GM23248 (cell line): Measurements from ENCODE around the gene TJP2. TPM values are rescaled to one million over a fixed set of nuclear protein-coding genes. Genes with fewer than 3 reads are reported as not detected.

ENCODE experiments used
- DNase-seq: peaks from one replicate; pipeline ENCODE4 v3.0.0-alpha.2; 2015
- H2AFZ ChIP-seq: fragments of 200-600 bp; sonication (generic); 2 replicates; pipeline ENCODE4 v1.6.1; 2016; ENCODE audit warnings: antibody characterized with exemption
- H3F3A ChIP-seq: fragments of 200-600 bp; sonication (generic); 2 replicates; pipeline ENCODE4 v1.6.1; 2016; ENCODE audit warnings: mild to moderate bottlenecking, antibody characterized with exemption, mixed run types; ENCODE audit not compliant: insufficient read depth
- H3K27ac ChIP-seq: fragments of 200-600 bp; sonication (generic); 2 replicates; pipeline ENCODE4 v1.5.1; 2016; ENCODE audit warnings: mild to moderate bottlenecking
- H3K27me3 ChIP-seq: fragments of 200-600 bp; sonication (generic); replicated peaks from 2 replicates; pipeline ENCODE4 v1.6.1; 2016; ENCODE audit warnings: mild to moderate bottlenecking; ENCODE audit not compliant: insufficient read depth
- H3K36me3 ChIP-seq: fragments of 200-600 bp; sonication (generic); 2 replicates; pipeline ENCODE4 v1.6.1; 2016; ENCODE audit warnings: low read depth, mild to moderate bottlenecking
- H3K4me1 ChIP-seq: fragments of 200-600 bp; sonication (generic); 2 replicates; pipeline ENCODE4 v1.6.1; 2016; ENCODE audit warnings: mild to moderate bottlenecking; ENCODE audit not compliant: insufficient read depth
- H3K4me2 ChIP-seq: fragments of 200-600 bp; sonication (generic); one replicate; pipeline ENCODE4 v1.6.1; 2016; ENCODE audit warnings: mild to moderate bottlenecking; ENCODE audit not compliant: unreplicated experiment
- H3K4me3 ChIP-seq: fragments of 200-600 bp; sonication (generic); 2 replicates; pipeline ENCODE4 v1.5.1; 2016; ENCODE audit warnings: mild to moderate bottlenecking
- H3K79me2 ChIP-seq: fragments of 200-600 bp; sonication (generic); 2 replicates; pipeline ENCODE4 v1.6.1; 2016; ENCODE audit warnings: mild to moderate bottlenecking; ENCODE audit not compliant: insufficient read depth
- H3K9ac ChIP-seq: fragments of 200-600 bp; sonication (generic); 2 replicates; pipeline ENCODE4 v1.6.1; 2016; ENCODE audit warnings: mild to moderate bottlenecking
- H3K9me2 ChIP-seq: fragments of 200-600 bp; sonication (generic); 2 replicates; pipeline ENCODE4 v1.6.1; 2016; ENCODE audit warnings: mixed run types, mild to moderate bottlenecking, moderate library complexity; ENCODE audit not compliant: insufficient read depth
- H3K9me3 ChIP-seq: fragments of 200-600 bp; sonication (generic); one replicate; pipeline ENCODE4 v1.6.1; 2017; ENCODE audit warnings: low read depth
- H4K20me1 ChIP-seq: fragments of 200-600 bp; sonication (generic); 2 replicates; pipeline ENCODE4 v1.6.0; 2016; ENCODE audit not compliant: insufficient read depth
- EZH2 ChIP-seq: fragments of 200-600 bp; sonication (generic); IDR thresholded peaks from 2 replicates; pipeline ENCODE4 v1.6.1; 2018; ENCODE audit warnings: antibody characterized with exemption, mild to moderate bottlenecking; ENCODE audit not compliant: insufficient read depth, poor library complexity, severe bottlenecking
- EZH2phosphoT487 ChIP-seq: fragments of 200-600 bp; sonication (generic); IDR thresholded peaks from 2 replicates; pipeline ENCODE4 v1.6.1; 2018; ENCODE audit warnings: antibody characterized with exemption, moderate library complexity, mild to moderate bottlenecking, low read depth; ENCODE audit not compliant: insufficient read depth
- WGBS, 2 experiments: methylation state at CpG; one replicate each; pipeline ENCODE4 v1.1.6; 2015 to 2017; ENCODE audit warnings: low lambda C conversion rate in 2 of 2, low coverage in 1 of 2; ENCODE audit errors: missing lambda C conversion rate in 2 of 2; 5-methylcytosine and 5-hydroxymethylcytosine counted together
- in situ Hi-C: fragments of 300-500 bp; cut with MboI; formaldehyde crosslinking; loops from 2 replicates; pipeline ENCODE4 v1.15.0; 2020
- polyA plus RNA-seq: library from polyadenylated mRNA; unstranded; fragments of >200 nt; fragmentation: Nextera tagmentation; extraction: Ambion mirVana; gene quantifications from 2 replicates; pipeline ENCODE4 v1.2.1, GENCODE V29; 2016
- total RNA-seq: library from RNA; depleted of rRNA; stranded (reverse); fragments of >200 nt; shearing (Covaris generic); gene quantifications from 2 replicates; pipeline ENCODE4 v1.2.3, GENCODE V29; 2014

The TJP2 gene
- total and polyA plus RNA-seq, 2 experiments from 2014 or later: 5.5 to 8.6 TPM

DNA sequence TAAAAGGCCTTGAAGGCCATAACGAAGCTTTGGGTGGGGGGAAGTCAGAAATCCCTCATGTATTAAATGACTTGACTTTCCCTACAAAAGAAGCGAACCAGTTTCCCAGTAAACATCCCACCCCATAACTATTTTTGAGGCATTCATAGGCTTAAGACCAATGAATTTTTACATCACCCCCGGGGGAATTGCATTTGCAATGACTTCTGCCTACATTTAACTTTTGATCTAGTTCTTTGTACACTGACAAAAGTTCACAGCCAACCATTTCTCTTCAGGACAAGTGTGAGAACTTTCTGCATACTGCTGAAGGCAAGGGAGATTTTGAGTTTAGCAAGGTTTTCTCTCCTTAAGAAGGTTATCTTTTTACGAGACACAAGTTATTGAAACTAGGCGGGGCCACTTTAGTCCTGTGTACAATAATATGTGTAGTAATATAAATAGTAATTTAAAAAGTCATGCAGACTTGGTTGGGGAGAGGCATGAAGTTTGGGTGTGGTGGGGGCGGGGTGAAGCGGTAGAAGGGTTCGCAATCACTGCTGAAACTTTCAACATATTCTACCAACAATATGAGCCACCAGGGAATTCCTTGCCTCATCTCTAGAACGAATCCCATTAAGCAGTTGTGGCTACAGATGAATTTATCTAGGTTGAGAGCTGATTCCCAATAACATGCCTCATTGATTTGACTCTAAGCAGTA is 2.5 kb downstream of the TJP2 start:
- Histone ChIP-seq H4K20me1 (no peaks in the 10 kb centered on the region), H3K36me3 (no peaks in the 10 kb centered on the region), H3K27ac (no peak overlapping the region), H3F3A (peaks cover 46% of the 10 kb centered on the region), H2AFZ (no peak overlapping the region), H3K9ac (no peak overlapping the region), H3K4me2 (no peak overlapping the region), H3K4me3 (no peak overlapping the region), H3K27me3 (no peaks in the 10 kb centered on the region), H3K79me2 (peaks cover 51% of the 10 kb centered on the region), H3K9me2 (no peaks in the 10 kb centered on the region), H3K4me1 (peaks cover 32% of the 10 kb centered on the region), H3K9me3 (no peaks in the 10 kb centered on the region)
- DNase-seq: no peak
- no peak for TF ChIP-seq EZH2
- TF ChIP-seq EZH2phosphoT487: no peak
- WGBS, 2 experiments: 96 to 98% methylated on average over 9 of the region's 9 CpGs
- in situ Hi-C loops: no loop called here

DNA sequence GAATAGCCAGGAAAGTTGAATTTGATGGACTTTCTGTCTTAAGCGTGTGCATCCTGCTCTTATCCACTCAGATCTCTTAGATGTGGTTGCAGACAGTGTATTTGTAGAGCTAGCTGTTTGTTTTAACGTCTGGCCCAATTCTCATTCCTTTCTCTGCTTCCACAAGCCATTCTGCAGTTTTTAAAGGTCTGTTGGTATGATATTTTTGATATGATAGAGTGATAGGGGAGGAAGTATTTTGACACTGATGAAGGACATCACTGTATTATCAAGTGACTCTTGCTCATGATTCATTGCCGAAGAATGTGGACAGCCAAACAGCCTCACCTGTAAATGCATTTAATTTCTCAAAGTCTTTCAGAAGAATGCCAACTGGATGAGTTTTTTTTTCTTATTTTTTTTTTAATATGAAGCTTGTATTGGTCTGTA is 4.5 kb downstream of the TJP2 start:
- no peak for DNase-seq
- WGBS, 2 experiments: 91 to 95% methylated on average over 3 of the region's 3 CpGs
- no peaks in the 10 kb centered on the region for H3K9me2 ChIP-seq
- peaks cover 71% of the 10 kb centered on the region for H3K79me2 ChIP-seq
- no peaks in the 10 kb centered on the region for H3K9me3 ChIP-seq
- H3K4me1 ChIP-seq: peaks cover 23% of the 10 kb centered on the region
- no peak overlapping the region for H2AFZ ChIP-seq
- no peak overlapping the region for H3K9ac ChIP-seq
- no peak overlapping the region for H3K27ac ChIP-seq
- H4K20me1 ChIP-seq: no peaks in the 10 kb centered on the region
- TF ChIP-seq EZH2 (no peak), EZH2phosphoT487 (no peak)
- H3K4me2 ChIP-seq: no peak overlapping the region
- in situ Hi-C loops: no loop called here
- peaks cover 41% of the 10 kb centered on the region for H3F3A ChIP-seq
- H3K36me3 ChIP-seq: no peaks in the 10 kb centered on the region
- no peaks in the 10 kb centered on the region for H3K27me3 ChIP-seq
- H3K4me3 ChIP-seq: no peak overlapping the region

DNA sequence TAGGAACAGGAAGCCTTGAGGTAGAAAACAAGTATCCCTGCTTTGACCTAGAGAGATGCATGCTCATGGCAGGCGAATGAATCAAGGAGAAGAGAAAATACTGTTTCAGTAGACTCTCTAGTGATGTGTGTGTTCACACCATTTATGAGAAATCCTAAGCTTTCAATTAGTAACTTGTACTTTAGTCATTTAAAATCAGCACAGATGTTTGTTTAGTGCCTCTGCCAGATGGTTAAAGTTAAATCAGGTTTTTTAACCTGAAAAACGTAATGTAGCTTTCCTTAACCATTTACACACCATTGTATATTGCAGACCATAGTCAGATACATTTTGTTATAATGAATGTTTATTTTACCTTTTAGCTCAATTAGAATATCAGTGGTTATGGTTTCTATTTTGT is 5.0 kb downstream of the TJP2 start:
- Histone ChIP-seq H2AFZ (no peak overlapping the region), H3K27ac (no peak overlapping the region), H3K4me2 (no peak overlapping the region), H3K9me3 (no peaks in the 10 kb centered on the region), H3F3A (peaks cover 41% of the 10 kb centered on the region), H3K27me3 (no peaks in the 10 kb centered on the region), H4K20me1 (no peaks in the 10 kb centered on the region), H3K9ac (no peak overlapping the region), H3K79me2 (peaks cover 75% of the 10 kb centered on the region), H3K4me1 (peaks cover 23% of the 10 kb centered on the region), H3K9me2 (no peaks in the 10 kb centered on the region), H3K36me3 (no peaks in the 10 kb centered on the region), H3K4me3 (no peak overlapping the region)
- no peak for DNase-seq
- TF ChIP-seq EZH2phosphoT487: no peak
- no peak for TF ChIP-seq EZH2
- in situ Hi-C loops: no loop called here
- WGBS, 2 experiments: 67 to 70% methylated on average over 2 of the region's 2 CpGs

DNA sequence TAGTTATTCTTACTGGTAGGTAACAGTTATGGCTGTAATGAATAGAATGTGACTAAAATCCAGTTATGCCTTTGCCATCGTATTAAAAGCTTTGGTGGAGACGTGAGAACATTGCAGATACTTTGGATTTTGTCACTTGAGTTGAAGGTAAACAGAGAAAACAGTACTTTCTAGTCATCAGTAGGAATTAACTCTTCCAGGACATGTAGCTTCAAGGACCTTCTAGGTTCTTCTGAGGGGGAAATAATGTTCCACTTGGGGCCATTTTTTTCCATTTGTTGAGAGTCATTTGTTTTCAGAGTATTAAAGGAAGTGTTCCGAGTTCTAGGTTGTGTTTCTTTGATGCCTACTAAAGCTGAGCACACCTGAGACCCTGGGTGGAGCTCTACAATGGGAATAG is 6.1 kb downstream of the TJP2 start:
- no peak for DNase-seq
- H3K4me1 ChIP-seq: peaks cover 23% of the 10 kb centered on the region
- peak overlapping the region; percentile 45 for H2AFZ ChIP-seq
- H3F3A ChIP-seq: peaks cover 36% of the 10 kb centered on the region
- no peaks in the 10 kb centered on the region for H4K20me1 ChIP-seq
- in situ Hi-C loops: no loop called here
- no peaks in the 10 kb centered on the region for H3K9me2 ChIP-seq
- H3K9me3 ChIP-seq: no peaks in the 10 kb centered on the region
- peak overlapping the region; percentile 44 for H3K9ac ChIP-seq
- H3K36me3 ChIP-seq: no peaks in the 10 kb centered on the region
- peak overlapping the region; percentile 75 for H3K27ac ChIP-seq
- peaks cover 85% of the 10 kb centered on the region for H3K79me2 ChIP-seq
- H3K27me3 ChIP-seq: no peaks in the 10 kb centered on the region
- TF ChIP-seq EZH2phosphoT487 (no peak), EZH2 (no peak)
- H3K4me2 ChIP-seq: peak overlapping the region; percentile 69
- peak overlapping the region; percentile 32; the same call in 1 of the 2 replicates for H3K4me3 ChIP-seq
- WGBS, 2 experiments: 96% methylated on average over 3 of the region's 3 CpGs
